Measurements from ENCODE around the gene USF1.

The USF1 gene

DNA sequence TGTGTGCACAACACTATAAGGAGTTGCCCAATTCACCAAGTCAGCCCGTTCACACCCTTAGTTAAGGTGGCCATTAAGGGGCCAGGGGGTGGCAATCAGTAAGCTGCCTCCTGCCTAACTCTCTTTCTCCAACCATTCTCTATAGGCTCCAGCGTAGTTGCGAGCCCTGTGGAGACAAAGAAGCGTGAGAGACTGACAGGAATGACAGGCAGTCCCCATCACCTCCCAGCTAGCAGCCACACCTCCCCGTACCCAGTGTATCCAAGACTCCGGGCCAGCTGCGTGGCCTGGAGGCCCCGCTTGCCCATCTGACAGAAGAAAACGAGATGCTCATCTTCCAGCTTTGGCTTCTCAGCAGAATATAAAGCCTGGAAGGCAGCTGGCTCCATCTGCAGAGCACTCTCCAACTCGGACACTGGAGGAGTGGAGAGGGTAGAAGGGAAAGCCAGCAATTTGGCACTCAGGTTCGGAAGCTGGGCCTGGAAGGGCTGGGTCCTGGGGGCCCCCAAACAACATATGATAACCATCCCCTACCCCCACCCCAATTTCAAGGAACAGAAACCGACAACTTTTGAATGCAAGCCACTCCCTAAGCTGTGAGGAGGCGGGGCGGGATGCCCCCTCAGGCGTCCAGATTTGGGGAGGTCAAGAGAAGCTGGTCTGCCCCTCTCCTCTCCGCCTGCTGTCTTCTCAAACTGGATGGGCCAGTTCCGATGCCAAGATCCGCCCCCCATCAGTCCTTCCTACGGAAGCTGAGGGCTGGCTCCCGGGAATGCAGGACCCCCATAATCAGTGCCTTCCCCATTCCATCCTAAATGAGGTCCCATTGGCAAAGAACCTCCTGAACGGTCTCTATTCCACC is 7.9 kb downstream of the USF1 start:
- peaks cover 37% of the 10 kb centered on the region for H3K36me3 ChIP-seq (ENCODE audit: insufficient read depth, low read length)
- H3K4me3 ChIP-seq (ENCODE audit: low read depth in 1 of 2, low read length in 2 of 2): peak overlapping the region; percentile 61 to 91
- no peaks in the 10 kb centered on the region for H3K27me3 ChIP-seq (ENCODE audit: insufficient read depth, low read length, poor library complexity)
- TF ChIP-seq, protein P1, sequence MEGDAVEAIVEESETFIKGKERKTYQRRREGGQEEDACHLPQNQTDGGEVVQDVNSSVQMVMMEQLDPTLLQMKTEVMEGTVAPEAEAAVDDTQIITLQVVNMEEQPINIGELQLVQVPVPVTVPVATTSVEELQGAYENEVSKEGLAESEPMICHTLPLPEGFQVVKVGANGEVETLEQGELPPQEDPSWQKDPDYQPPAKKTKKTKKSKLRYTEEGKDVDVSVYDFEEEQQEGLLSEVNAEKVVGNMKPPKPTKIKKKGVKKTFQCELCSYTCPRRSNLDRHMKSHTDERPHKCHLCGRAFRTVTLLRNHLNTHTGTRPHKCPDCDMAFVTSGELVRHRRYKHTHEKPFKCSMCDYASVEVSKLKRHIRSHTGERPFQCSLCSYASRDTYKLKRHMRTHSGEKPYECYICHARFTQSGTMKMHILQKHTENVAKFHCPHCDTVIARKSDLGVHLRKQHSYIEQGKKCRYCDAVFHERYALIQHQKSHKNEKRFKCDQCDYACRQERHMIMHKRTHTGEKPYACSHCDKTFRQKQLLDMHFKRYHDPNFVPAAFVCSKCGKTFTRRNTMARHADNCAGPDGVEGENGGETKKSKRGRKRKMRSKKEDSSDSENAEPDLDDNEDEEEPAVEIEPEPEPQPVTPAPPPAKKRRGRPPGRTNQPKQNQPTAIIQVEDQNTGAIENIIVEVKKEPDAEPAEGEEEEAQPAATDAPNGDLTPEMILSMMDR (IDR thresholded peaks at IDR 0.05; ENCODE audit: borderline replicate concordance, extremely low read depth, low read length, poor library complexity, severe bottlenecking): no peak
- no peak for TF ChIP-seq EZH2 (IDR thresholded peaks at IDR 0.05; ENCODE audit: borderline replicate concordance, low read depth, low read length, severe bottlenecking)
- DNase-seq (no peak), ATAC-seq (ENCODE audit: insufficient read depth, low read depth) (no peak)
- peak overlapping the region; percentile 90 for H3K4me2 ChIP-seq (ENCODE audit: insufficient read depth, low read length)
- H2AFZ ChIP-seq (ENCODE audit: low read depth, low read length): peak overlapping the region; percentile 90
- no peaks in the 10 kb centered on the region for H3K9me3 ChIP-seq (ENCODE audit: insufficient read depth, low read length, severe bottlenecking)
- H3K27ac ChIP-seq (ENCODE audit: low read length): peak overlapping the region; percentile 78
- peaks cover 30% of the 10 kb centered on the region for H3K79me2 ChIP-seq (ENCODE audit: insufficient read depth, low read length)
- peak overlapping the region; percentile 78 for H3K9ac ChIP-seq (ENCODE audit: low read depth, low read length)
- H3K4me1 ChIP-seq (ENCODE audit: insufficient read depth, low read length): peaks cover 53% of the 10 kb centered on the region
- H4K20me1 ChIP-seq (ENCODE audit: insufficient read depth, low read length): no peaks in the 10 kb centered on the region

DNA sequence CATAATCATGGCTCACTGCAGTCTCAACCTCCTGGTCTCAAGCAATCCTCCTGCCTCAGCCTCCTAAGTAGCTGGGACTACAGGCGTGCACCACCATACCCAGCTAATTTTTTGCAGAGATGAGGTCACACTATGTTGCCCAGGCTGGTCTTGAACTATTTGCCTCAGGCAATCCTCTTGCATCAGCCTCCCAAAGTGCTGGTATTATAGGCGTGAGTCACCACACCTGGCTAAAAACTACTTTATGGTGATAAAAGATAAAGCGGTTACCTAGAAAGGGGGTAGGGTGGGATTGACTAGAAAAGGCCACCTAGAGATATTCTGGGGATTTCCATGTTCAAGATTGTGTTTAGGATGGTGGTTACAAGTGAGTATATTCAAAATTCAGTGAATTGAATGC is 12.0 kb downstream of the USF1 start:
- no peak for ATAC-seq (ENCODE audit: insufficient read depth, low read depth)
- H3K27ac ChIP-seq (ENCODE audit: low read length): no peak overlapping the region
- no peak for TF ChIP-seq EZH2 (IDR thresholded peaks at IDR 0.05; ENCODE audit: borderline replicate concordance, low read depth, low read length, severe bottlenecking)
- TF ChIP-seq, protein P1 (IDR thresholded peaks at IDR 0.05; ENCODE audit: borderline replicate concordance, extremely low read depth, low read length, poor library complexity, severe bottlenecking): no peak
- no peak for DNase-seq
- no peak overlapping the region for H2AFZ ChIP-seq (ENCODE audit: low read depth, low read length)
- no peaks in the 10 kb centered on the region; the same call in 1 of the 2 replicates for H3K36me3 ChIP-seq (ENCODE audit: insufficient read depth, low read length)
- no peaks in the 10 kb centered on the region for H3K27me3 ChIP-seq (ENCODE audit: insufficient read depth, low read length, poor library complexity)
- peaks cover 15% of the 10 kb centered on the region for H3K79me2 ChIP-seq (ENCODE audit: insufficient read depth, low read length)
- no peaks in the 10 kb centered on the region for H3K9me3 ChIP-seq (ENCODE audit: insufficient read depth, low read length, severe bottlenecking)
- no peaks in the 10 kb centered on the region for H4K20me1 ChIP-seq (ENCODE audit: insufficient read depth, low read length)
- H3K4me2 ChIP-seq (ENCODE audit: insufficient read depth, low read length): no peak overlapping the region
- H3K4me3 ChIP-seq (ENCODE audit: low read depth in 1 of 2, low read length in 2 of 2): no peak overlapping the region
- H3K9ac ChIP-seq (ENCODE audit: low read depth, low read length): no peak overlapping the region
- peaks cover 18% of the 10 kb centered on the region for H3K4me1 ChIP-seq (ENCODE audit: insufficient read depth, low read length)

DNA sequence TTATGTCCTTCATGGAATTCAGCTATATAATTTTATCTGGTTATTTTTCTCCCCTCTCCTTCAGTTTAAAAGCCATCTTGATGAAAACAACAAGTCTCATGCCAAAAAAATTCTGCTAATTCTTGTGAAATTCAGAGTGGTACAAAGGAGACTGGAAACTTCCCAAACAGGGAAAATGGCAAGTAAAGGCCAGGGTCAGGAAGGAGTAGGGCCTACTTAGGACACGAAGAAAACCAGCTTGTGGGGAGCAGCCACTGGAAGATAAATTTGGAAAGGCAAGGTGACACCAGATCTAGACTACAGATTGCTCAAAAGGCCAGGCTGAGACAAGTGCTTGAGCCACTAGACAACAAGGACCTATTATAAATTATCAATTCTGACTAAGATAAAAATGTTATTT is 13.4 kb downstream of the USF1 start:
- Histone ChIP-seq H3K4me2 (ENCODE audit: insufficient read depth, low read length) (no peak overlapping the region), H3K4me1 (ENCODE audit: insufficient read depth, low read length) (peaks cover 4% of the 10 kb centered on the region; the same call in 1 of the 2 replicates), H3K4me3 (ENCODE audit: low read depth in 1 of 2, low read length in 2 of 2) (no peak overlapping the region), H3K9me3 (ENCODE audit: insufficient read depth, low read length, severe bottlenecking) (no peaks in the 10 kb centered on the region), H2AFZ (ENCODE audit: low read depth, low read length) (no peak overlapping the region), H3K36me3 (ENCODE audit: insufficient read depth, low read length) (no peaks in the 10 kb centered on the region), H3K79me2 (ENCODE audit: insufficient read depth, low read length) (0 out of 2 replicates have a peak, but pooled peaks cover 4% of the 10 kb centered on the region), H3K27me3 (ENCODE audit: insufficient read depth, low read length, poor library complexity) (no peaks in the 10 kb centered on the region), H3K9ac (ENCODE audit: low read depth, low read length) (no peak overlapping the region), H4K20me1 (ENCODE audit: insufficient read depth, low read length) (no peaks in the 10 kb centered on the region), H3K27ac (ENCODE audit: low read length) (no peak overlapping the region)
- TF ChIP-seq EZH2 (IDR thresholded peaks at IDR 0.05; ENCODE audit: borderline replicate concordance, low read depth, low read length, severe bottlenecking): no peak
- TF ChIP-seq, protein P1 (IDR thresholded peaks at IDR 0.05; ENCODE audit: borderline replicate concordance, extremely low read depth, low read length, poor library complexity, severe bottlenecking): no peak
- DNase-seq (no peak), ATAC-seq (ENCODE audit: insufficient read depth, low read depth) (no peak)

All from DND-41 (cell line).